Hematopoietic multipotent progenitor cell treated with erythropoietin and hydrocortisone succinate and interleukin-3 and kit ligand, for 4 days (in vitro differentiated cells): Measurements from ENCODE around the gene DEAF1.
"Not testable (repeated sequence)": the region's sequence is repeated elsewhere in the genome, so short reads cannot be mapped to it uniquely, and the experiment has no call there.

Experiments
- DNase-seq: peaks from one replicate; pipeline ENCODE4 v3.0.0-alpha.2; 2015

Gene DEAF1

DNA sequence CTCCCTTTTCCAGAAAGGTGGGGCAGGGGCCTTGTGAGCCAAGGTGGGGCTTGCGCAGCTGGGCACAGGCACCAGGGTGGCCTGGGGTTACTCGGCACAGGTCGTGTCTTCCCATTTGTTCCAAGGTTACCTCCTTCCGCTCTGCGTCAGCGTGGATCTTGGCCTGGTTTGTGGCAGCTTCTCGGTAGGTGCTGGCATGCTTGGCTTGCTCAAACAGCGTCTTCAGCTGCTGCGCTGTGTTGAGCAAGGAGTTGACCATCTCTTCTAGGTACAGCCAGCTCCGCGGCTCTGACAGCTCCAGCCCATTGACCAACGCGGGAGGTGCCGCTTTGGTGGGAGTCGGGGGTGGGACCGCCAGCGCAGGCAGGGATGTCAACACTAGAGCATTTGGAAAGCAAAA, 20.6 kb downstream of the DEAF1 start:
- DNase-seq = no peak

DNA sequence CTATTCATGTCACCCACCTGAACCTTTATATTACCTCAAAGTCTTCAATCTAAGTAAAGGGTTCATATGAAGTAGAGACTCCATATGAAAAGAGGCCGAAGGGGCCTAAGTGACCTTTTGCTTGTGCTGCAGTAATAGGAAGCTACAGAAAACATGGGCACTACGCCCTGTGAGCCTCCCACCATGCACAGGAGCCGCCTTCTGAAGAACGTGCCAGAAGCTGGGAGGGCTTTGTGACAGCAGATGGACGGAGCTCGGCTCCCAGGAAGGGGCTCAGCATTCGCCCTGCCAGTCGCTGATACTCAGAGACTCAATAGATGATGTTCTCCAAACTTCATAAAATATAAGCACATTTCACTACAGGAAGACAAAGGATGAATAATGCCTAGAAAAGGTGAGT, 21.2 kb downstream of the DEAF1 start:
- DNase-seq = no peak

- DNase-seq = peak; percentile 76
Measured at GRCh38 chr11:665704-666281, 29.2 kb downstream of the DEAF1 start.

- DNase-seq = no peak
Measured at GRCh38 chr11:665062-665703, 29.8 kb downstream of the DEAF1 start.

DNA sequence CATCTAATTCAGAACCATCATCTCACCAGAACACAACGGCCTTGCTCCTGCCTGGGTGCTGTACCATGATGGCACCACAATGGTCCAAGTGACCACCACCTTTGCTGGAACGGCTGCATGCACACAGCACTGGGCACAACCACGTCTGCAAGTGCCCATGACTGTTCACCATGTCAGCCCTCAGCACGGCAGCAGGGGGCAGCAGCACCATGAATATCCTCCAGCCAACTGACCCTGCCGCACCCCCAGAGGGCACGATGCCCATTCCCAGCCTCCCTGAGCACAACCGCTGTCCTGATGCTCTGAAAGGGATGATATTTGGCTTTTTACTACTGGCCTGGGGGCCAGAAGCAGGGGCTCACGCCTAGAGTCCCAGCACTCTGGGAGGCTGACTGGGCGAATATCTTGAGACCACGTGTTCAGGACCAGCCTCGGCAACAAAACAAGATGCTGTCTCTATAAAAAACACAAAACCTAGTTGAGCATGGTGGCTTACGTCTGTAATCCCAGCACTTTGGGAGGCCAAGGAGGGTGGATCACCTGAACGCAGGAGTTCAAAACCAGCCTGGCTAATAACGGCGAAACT, 32.2 kb downstream of the DEAF1 start:
- peak; percentile 74 for DNase-seq

GRCh38 chr11:660681-661444, 34.2 kb downstream of the DEAF1 start:
- no peak for DNase-seq

DNA sequence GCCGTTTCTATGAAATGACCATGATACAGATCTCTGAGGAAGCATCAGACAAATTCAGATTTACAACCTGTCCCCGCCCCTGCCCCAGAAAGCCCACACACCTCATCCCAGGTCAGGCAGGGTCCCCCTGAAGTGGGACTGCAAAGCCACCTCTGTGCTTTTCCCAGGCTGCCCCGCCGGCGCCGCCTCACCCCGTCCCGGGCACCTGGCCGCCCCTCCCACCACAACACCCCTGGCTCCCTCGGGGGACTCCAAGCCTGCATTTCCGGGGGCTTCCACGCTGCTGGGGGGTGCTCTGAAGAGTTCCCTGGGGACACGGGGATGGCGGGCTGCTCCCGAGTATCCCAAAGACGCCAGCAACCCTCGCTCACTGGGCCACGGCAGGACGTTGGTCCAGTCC, 34.7 kb downstream of the DEAF1 start:
- no peak for DNase-seq

DNA sequence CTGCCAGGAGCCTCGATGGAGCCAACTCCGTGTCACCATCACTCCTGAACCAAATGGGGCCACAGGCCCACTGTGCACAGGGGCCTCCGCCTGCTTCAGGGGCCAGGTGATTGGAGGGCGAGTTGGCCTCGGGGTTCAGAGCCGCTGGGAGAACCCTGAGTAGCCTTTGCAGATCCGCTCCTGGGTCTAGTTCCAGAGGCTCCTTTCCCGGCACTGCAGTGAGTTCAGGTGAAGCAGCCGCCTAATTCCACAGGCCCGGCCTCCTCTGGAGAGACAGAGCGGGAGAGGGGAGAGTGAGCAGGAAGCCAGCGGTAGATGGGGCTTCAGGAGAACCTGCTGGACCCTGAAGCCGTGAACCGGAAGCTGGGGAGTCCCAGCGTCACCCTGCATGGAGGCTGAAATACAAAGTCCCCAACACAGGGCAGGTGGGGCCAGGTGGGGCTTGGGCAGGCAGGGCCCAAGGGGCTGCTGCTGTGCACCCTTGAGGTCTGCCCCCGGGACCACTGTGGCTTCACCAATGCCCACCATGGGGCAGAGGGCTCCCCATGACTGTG, 35.4 kb downstream of the DEAF1 start:
- no peak for DNase-seq

DNA sequence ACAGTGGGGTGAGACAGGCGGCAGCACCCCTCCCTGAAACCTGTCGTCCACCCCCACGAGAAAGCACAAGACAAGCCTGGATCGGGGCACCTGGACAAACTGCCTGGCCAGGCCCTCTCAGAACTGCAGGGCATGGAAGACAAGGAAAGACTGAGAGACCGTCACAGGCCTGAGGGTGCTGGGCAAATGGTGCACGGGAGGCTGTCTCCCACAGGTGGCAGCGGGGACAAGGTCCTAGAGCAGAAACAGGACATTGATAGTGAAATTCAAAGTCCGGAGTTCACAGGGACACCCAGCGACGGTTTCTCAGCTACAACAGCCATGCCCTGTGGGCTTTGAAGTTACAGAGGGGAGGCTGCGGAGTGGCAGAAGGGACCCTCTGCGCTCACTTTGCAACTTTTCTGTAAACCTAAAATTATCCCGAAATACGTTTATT, 37.3 kb downstream of the DEAF1 start:
- DNase-seq = no peak

GRCh38 chr11:656866-657265, 38.2 kb downstream of the DEAF1 start:
- no peak for DNase-seq

DNA sequence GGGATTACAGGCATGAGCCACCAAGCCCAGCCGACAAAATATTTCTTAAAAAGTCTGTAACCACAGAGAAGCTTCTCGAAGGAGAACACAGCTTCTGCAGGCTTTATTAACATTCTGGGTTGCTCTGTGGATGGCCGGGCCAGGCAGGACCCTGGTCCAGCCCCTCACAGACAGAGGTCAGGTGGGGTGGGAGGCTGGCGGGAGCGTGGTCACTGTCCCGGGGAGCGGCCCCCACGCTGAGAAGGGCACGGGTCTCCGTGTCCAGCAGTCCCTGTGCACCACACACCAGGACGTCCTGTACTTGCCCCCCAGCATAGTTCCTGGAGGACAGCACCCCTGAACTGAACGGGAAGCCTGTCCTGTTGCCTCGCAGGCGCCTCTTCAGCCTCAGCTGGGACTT, 38.6 kb downstream of the DEAF1 start:
- DNase-seq = no peak

GRCh38 chr11:655036-655726, 39.8 kb downstream of the DEAF1 start:
- DNase-seq = no peak

- DNase-seq = not testable (repeated sequence)
Measured at GRCh38 chr11:654444-654843, 40.6 kb downstream of the DEAF1 start.

DNA sequence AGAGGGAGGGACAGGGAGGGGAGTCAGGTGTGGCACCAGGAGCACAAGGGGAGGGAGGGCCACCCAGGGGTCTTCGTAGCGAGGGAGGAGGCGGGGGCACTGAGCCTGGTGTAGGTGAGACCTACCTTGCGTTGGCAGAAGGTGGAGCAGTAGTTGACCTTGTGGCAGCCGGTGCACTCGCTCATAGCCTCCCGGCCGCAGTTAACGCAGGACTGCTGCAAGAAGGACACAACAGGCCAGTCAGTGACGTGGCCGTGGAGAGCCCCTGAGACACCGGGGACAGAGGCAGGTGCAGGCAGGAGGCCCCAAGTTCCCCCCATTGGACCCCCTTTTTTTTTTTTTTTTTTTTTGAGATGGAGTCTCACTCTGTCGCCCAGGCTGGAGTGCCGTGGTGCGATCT, 41.2 kb downstream of the DEAF1 start:
- DNase-seq = no peak

DNA sequence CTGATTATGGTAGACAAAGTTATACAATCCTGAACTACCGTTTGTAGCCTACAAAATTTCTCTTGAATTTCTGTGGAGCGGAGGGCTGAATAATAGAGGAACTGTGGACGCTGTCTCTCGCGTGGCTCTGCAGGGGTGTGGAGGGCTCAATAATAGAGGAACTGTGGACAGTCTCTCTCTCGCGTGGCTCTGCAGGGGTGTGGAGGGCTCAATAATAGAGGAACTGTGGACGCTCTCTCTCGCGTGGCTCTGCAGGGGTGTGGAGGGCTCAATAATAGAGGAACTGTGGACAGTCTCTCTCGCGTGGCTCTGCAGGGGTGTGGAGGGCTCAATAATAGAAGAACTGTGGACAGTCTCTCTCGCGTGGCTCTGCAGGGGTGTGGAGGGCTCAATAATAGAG, 41.9 kb downstream of the DEAF1 start:
- not testable (repeated sequence) for DNase-seq

DNA sequence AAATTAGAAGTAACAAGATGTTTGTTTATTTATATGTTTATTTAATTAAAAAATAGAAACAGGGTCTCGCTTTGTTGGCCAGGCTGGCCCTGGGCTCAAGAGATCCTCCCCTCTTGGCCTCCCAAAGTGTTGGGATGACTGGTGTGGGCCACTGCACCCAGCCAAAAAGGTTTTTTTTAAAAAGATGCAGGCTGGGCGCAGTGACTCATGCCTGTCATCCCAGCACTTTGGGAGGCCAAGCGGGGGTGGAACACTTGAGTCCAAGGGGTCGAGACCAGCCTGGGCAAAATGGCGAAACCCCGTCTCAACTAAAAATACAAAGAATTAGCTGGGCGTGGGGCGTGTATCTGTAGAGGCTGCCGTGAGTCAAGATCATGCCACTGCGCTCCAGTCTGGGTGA, 44.5 kb downstream of the DEAF1 start:
- no peak for DNase-seq

GRCh38 chr11:647672-648158, 47.3 kb downstream of the DEAF1 start:
- DNase-seq = not testable (repeated sequence)

GRCh38 chr11:646214-646613, 48.8 kb downstream of the DEAF1 start:
- DNase-seq = no peak

DNA sequence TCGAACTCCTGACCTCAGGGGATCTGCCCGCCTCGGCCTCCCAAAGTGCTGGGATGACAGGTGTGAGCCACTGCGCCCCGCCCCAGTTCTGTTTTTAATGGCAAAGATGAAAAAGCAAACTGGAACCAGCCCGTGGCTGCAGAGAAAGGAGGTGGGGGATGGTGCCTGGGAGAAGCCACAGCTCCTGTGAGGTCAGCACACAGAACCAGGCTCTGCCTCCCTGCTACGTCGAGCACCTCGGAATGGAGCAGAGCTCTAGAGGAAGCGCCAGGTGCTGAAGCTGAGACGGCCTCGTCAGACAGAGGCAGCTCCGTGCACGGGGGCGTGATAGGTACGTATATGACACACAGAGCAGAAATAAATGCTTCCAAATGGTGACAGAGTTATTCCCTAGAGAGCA, 49.5 kb downstream of the DEAF1 start:
- no peak for DNase-seq

- no peak for DNase-seq
Measured at GRCh38 chr11:643849-644738, 50.9 kb downstream of the DEAF1 start.

- no peak for DNase-seq
Measured at GRCh38 chr11:643366-643765, 51.7 kb downstream of the DEAF1 start.
